ENCODE results near the gene VASH2. TPM values are rescaled to one million over a fixed set of nuclear protein-coding genes. Genes with fewer than 3 reads are reported as not detected.

The VASH2 gene
- total RNA-seq, 1 donor from 2014 or later: 27.4 TPM

DNA sequence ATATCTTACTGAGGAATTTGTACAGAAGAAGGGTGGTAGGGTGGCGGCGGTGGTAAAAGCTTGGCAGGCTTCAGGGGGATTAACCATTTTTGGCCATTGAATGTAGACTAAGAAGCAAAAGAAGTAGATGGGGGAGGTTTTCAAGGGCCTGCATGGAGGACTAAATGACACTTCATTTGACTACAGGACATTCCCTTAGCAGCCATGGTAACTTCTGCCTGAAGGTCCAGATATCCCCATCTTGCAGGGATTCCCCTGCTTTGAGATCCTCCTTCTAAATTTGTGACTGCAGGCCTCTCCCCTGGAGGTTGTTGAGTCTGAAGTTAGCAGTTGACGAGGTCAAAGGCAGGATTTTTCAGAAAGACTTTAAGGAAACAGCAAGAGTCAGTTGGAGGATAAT lies 4.8 kb downstream of the VASH2 start:
- Mint-ChIP-seq H3K4me1 (ENCODE audit: unreplicated experiment) (peaks cover 12% of the 10 kb centered on the region), H3K27ac (no peak overlapping the region), H3K27me3 (peaks cover 23% of the 10 kb centered on the region), H3K9me3 (no peaks in the 10 kb centered on the region), H3K4me3 (no peak overlapping the region), H3K36me3 (peaks cover 16% of the 10 kb centered on the region)
- no peak for DNase-seq (ENCODE audit: extremely low spot score, unreplicated experiment)
- TF ChIP-seq, protein P1, sequence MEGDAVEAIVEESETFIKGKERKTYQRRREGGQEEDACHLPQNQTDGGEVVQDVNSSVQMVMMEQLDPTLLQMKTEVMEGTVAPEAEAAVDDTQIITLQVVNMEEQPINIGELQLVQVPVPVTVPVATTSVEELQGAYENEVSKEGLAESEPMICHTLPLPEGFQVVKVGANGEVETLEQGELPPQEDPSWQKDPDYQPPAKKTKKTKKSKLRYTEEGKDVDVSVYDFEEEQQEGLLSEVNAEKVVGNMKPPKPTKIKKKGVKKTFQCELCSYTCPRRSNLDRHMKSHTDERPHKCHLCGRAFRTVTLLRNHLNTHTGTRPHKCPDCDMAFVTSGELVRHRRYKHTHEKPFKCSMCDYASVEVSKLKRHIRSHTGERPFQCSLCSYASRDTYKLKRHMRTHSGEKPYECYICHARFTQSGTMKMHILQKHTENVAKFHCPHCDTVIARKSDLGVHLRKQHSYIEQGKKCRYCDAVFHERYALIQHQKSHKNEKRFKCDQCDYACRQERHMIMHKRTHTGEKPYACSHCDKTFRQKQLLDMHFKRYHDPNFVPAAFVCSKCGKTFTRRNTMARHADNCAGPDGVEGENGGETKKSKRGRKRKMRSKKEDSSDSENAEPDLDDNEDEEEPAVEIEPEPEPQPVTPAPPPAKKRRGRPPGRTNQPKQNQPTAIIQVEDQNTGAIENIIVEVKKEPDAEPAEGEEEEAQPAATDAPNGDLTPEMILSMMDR (conservative IDR thresholded peaks at IDR 0.05): no peak

DNA sequence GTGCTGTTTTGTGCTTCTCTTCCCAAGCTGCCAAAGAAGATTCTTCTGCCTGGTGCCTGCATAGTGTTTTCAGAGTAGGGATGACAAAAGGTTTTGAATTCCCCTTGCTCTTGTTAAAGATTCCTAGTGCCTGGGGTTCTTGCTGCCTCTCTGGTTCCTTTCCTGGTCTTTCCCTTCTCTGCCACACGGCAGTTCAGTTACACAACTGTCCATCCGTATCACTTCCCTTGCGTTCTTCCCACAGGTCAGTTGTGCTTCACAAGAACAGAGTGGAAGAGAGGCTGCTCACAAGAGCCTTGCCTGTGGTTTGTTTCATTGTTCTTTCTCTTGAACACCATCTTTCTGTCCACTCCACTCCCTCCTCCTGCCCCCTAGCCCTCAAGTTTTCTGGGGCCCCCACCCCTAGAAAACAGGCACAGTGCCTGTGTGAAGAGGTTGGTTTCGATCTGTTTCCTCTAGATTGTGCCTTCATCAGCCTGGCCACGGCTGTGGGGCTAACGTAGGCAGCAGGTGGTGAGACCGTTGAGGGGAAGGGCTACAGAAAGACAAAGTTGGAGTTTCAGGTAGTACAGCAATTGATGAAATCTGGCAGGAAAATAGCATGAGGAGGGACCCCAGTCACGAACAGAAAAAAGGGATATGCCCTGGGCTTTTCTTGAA lies 5.8 kb downstream of the VASH2 start:
- no peak for DNase-seq (ENCODE audit: extremely low spot score, unreplicated experiment)
- TF ChIP-seq, protein P1 (conservative IDR thresholded peaks at IDR 0.05): no peak
- peaks cover 10% of the 10 kb centered on the region for H3K4me1 Mint-ChIP-seq (ENCODE audit: unreplicated experiment)
- H3K27ac Mint-ChIP-seq: no peak overlapping the region
- H3K27me3 Mint-ChIP-seq: peaks cover 19% of the 10 kb centered on the region
- peaks cover 18% of the 10 kb centered on the region for H3K36me3 Mint-ChIP-seq
- no peaks in the 10 kb centered on the region for H3K9me3 Mint-ChIP-seq
- no peak overlapping the region for H3K4me3 Mint-ChIP-seq

DNA sequence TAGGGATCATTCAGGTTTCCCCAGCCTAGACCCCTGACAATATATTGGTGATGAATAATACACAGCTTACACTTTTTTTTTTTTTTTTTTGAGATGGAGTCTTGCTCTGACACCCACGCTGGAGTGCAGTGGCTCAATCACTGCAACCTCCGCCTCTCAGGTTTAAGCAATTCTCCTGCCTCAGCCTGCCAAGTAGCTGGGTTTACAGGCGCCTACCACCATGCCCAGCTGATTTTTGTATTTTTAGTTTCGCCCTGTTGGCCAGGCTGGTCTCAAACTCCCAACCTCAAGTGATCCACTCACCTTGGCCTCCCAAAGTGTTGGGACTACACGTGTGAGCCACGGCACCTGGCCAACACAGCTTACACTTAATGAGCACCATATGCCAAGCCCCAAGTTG lies 7.2 kb downstream of the VASH2 start:
- Mint-ChIP-seq H3K27ac (no peak overlapping the region), H3K4me3 (no peak overlapping the region), H3K27me3 (peaks cover 11% of the 10 kb centered on the region), H3K36me3 (peaks cover 26% of the 10 kb centered on the region), H3K9me3 (no peaks in the 10 kb centered on the region), H3K4me1 (ENCODE audit: unreplicated experiment) (peaks cover 1% of the 10 kb centered on the region)
- DNase-seq (ENCODE audit: extremely low spot score, unreplicated experiment): no peak
- TF ChIP-seq, protein P1 (conservative IDR thresholded peaks at IDR 0.05): no peak

DNA sequence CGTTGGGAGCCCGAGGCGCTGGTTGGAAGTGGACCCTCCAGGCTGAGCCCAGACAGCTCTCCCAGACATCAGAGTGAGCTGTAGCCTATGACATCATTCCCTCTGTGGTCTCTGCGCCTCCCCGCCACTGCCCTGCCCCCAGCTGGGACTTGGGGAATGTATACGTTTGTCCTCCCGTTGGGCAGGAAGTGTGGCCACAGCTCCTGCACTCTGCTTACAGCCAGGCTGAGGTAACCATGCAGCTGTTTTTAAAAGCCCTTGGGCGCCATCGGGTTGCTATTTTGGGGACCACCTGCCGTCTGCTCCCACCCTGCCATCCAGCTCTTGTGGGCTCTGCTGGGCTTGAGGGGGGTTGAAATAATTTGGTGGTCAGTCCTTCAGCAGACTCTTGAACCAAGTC lies 7.8 kb downstream of the VASH2 start:
- no peak for DNase-seq (ENCODE audit: extremely low spot score, unreplicated experiment)
- Mint-ChIP-seq H3K27me3 (peaks cover 5% of the 10 kb centered on the region), H3K4me1 (ENCODE audit: unreplicated experiment) (no peaks in the 10 kb centered on the region), H3K36me3 (peaks cover 29% of the 10 kb centered on the region), H3K9me3 (no peaks in the 10 kb centered on the region), H3K27ac (no peak overlapping the region), H3K4me3 (no peak overlapping the region)
- TF ChIP-seq, protein P1 (conservative IDR thresholded peaks at IDR 0.05): no peak

DNA sequence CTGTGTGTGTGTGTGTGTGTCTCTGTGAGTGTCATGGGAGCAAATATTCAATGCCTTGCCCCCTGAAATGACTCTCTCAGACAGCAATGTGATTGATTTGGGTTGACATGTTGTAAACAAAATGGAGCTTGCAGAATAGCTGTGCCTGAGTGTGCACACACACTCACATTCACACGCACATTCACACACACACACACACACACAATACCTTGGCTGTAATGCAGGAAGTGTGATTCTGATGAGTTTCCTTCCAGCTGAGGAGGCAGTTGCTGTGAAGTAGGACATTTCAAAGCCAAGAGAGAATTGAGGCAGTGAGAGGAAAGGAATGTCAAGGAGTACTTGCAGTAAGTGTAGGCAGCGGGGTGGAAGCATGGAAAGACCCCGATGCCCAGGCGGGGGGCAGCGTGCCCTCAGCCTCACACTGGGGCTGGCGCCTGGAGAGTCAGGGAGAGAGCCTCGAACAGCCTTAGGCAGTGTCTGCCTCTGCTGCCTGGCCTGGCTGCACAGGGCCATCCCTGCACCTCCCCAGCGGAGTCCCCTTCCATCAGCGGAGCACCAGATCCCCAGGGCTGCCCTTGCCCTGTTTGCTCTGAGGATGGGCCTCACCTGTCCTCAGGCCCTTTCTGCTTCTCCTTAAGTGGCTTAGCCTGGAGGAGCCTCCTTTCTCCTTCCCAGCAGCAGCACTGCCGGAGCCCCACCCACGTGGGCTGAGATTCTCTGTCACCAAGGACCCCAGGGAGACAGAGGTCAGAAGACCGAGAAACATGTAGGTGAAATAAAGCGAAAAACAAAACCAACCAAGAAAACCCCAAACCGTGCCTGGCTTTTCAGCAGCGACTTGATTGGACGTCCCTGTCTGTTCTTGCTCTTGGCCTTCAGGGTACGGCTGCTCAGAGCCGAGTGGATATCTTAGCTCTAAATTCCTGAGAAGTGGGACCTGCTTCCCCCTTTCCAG lies 9.2 kb downstream of the VASH2 start:
- Mint-ChIP-seq H3K27me3 (peaks cover 4% of the 10 kb centered on the region), H3K4me3 (no peak overlapping the region), H3K36me3 (peaks cover 34% of the 10 kb centered on the region), H3K4me1 (ENCODE audit: unreplicated experiment) (no peaks in the 10 kb centered on the region), H3K27ac (no peak overlapping the region), H3K9me3 (no peaks in the 10 kb centered on the region)
- TF ChIP-seq, protein P1 (conservative IDR thresholded peaks at IDR 0.05): no peak
- no peak for DNase-seq (ENCODE audit: extremely low spot score, unreplicated experiment)
